T47D (cell line): ENCODE measurements around the gene SMURF1.

Experiments
- DNase-seq, 2 experiments: peaks; one replicate each; pipeline versions ENCODE4 v3.0.0 to v3.0.0-alpha.2; 2011 to 2012; ENCODE audit warnings: low read depth in 1 of 2, low spot score in 1 of 2
- JUND ChIP-seq: IDR thresholded peaks from 2 replicates; pipeline ENCODE4 v1.6.1; 2012; ENCODE audit warnings: low read depth
- in situ Hi-C: cut with HindIII; loops from 2 replicates; pipeline ENCODE4 v1.10.0; 2016; ENCODE audit warnings: low sequenced_read_pairs, low pct_unique_long_range_greater_than_20kb

Gene SMURF1

GRCh38 chr7:98994046-98994944 lies 149.6 kb downstream of the SMURF1 start:
- no peak for TF ChIP-seq JUND
- in situ Hi-C loops = no loop called here
- DNase-seq = no peak

DNA sequence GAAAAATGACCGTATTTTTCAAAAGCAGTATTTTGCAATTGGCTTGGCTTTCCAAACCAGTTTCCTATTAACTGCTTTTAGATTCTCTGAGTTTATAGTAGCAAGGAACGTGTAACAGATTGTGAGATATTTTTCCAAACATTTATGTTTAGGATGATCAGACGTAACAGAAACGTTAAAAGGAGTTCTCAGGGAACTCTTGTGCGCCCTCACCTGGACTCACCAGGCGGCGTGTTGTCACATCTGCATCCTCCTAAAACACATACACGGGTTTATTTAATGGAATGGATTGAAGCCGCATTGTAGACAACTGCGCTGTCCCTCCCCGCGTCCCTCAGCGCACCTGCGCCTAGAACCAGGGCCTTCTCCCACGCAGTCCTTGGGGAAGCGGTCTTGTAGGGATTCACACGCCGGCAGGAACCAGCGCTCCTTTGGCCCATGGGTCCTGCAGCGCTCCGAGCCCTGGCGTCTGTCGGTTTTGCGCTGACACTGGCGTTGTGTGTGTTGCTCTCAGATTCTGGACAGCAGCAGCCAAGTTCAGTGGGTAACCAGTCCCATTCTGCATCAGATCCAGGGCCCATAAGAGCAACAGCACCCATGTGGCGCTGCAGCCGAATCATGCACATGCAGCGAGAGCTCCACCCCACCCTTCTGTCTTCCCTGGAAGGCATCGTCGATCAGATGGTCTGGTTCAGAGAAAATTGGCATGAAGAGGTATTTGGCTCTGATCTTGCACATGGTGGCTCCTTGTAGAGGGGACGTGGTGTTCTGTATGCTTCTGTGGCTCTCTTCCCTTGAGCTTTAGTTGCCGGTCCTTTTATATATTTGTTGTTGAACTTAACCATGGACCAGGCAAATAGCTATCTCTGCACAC lies 150.6 kb downstream of the SMURF1 start:
- TF ChIP-seq JUND = no peak
- in situ Hi-C loops = no loop called here
- no peak for DNase-seq

DNA sequence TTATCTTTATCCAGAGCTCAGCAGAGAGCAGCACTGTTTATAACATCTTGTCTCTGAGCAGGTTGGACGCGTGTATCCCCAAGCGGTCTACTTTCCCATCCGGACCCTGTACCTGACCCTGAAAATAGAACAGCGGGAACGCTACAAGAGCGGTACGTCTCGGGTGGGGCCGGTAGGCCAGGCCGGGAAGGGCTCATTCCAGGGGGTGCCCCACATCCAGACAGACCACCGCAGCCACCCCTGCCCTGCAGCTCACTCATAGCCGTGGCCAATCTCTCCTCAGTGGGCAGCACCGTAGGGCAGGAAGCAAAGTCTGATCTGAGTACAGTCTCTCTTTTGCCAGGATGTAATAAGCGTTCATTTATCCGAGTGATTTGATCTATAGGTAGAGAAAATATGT lies 151.8 kb downstream of the SMURF1 start:
- DNase-seq = no peak
- TF ChIP-seq JUND = no peak
- in situ Hi-C loops = no loop called here

DNA sequence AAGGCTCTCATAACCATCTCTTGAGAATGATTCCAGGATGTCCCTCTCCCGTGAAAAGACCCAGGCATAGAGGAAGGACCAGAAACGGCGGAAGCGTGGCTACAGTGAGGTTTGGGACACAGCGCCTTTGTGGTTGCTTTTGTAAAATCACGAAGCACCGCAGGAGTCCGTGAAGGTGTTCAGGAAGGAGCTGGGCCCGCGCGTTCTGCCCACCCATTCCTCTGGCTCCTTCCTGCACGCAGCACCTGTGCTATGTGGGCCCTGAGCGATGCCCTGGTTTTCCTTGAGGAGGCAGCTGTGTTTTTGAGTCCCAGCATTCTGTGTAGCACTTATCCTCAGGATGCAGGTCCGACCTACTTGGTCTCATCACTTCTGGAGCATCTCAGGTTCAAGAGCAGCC lies 152.8 kb downstream of the SMURF1 start:
- no peak for TF ChIP-seq JUND
- in situ Hi-C loops = no loop called here
- DNase-seq = no peak

DNA sequence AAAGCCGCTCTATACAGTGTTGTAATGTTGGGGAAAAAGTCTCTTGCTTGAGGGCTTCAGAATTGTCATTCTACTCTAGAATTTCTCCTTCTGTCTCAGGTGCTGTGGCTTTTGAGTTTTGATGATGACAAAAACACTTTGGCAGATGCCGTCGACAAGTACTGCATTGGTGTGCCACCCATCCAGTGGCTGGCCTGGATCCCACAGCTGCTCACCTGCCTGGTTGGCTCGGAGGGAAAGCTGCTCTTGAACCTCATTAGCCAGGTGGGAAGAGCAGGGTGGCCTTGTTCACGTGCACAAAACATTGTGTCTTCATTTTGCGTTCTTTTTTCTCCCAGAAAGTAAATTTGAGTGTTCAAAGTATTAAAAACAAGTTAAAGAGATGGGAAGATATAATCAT lies 153.6 kb downstream of the SMURF1 start:
- DNase-seq = no peak
- TF ChIP-seq JUND = no peak
- in situ Hi-C loops = no loop called here

DNA sequence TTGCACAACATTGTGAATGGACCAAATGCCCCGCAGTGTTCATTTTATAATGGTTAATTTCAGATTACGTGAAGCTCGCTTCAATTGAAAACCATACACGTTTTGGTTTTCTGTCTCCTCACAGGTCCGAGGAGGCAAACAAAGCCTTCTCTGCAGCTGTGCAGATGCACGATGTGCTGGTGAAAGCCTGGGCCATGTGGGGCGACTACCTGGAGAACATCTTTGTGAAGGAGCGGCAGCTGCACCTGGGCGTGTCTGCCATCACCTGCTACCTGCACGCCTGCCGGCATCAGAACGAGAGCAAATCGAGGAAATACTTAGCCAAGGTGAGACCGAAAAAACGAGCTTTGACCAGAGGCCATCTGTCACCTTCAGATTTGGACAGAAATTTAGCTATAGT lies 155.3 kb downstream of the SMURF1 start:
- DNase-seq = no peak
- in situ Hi-C loops = no loop called here
- TF ChIP-seq JUND = no peak

DNA sequence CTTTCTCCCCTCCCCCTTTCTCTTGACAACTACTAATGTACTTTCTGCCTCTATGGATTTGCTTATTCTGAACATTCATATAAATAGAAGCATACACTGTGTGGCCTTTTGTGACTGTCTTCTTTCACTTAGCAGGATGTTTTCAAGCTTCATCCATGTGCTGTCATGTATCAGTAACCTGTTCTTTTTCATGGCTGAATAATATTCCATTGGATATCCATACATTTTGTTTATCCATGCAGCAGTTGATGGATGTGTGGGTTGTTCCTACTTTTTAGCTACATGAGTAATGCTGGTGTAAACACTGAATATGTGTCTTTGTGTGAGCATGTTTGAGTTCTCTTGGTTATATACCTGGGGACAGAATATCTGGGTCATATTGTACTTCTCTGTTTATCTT lies 158.0 kb downstream of the SMURF1 start:
- in situ Hi-C loops = no loop called here
- no peak for DNase-seq
- TF ChIP-seq JUND = no peak

GRCh38 chr7:98985406-98985805 lies 158.5 kb downstream of the SMURF1 start:
- TF ChIP-seq JUND = no peak
- DNase-seq = no peak
- in situ Hi-C loops = no loop called here

- no peak for TF ChIP-seq JUND
- in situ Hi-C loops = no loop called here
- DNase-seq = no peak
Observed at GRCh38 chr7:98984126-98984525, 159.8 kb downstream of the SMURF1 start.

- DNase-seq = no peak
- in situ Hi-C loops = no loop called here
- no peak for TF ChIP-seq JUND
Observed at GRCh38 chr7:98982686-98983085, 161.2 kb downstream of the SMURF1 start.

DNA sequence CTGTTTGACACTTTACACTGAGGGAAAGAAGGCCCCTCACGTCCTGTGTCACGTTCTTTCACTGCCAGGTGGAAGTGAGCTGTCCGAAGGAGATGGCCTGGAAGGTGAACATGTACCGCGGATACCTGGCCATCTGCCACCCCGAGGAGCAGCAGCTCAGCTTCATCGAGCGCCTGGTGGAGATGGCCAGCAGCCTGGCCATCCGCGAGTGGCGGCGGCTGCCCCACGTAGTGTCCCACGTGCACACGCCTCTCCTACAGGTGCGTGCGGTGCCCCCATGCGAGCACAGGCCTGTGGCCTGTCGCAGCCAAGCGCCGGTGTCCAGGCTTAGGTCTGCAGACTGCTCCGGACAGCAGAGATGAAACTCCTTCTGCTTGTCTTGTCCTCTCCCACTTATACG lies 162.2 kb downstream of the SMURF1 start:
- no peak for TF ChIP-seq JUND
- DNase-seq = no peak
- in situ Hi-C loops = no loop called here

DNA sequence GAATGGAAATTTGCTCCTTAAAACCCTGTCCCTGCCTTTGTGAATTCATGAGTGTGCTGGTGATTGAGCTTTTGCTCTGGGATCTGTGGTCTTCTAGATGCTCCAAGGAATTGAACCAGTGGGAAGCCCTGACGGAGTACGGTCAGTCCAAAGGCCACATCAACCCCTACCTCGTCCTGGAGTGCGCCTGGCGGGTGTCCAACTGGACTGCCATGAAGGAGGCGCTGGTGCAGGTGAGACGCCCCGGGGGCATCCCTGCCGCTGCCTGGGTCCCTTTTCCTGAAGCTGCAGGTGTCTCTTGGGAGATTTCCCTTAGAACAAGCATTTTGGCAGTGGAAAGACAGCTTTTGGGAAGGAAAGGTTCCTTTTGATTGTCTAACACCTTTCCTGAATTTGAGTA lies 165.2 kb downstream of the SMURF1 start:
- no peak for TF ChIP-seq JUND
- no peak for DNase-seq
- in situ Hi-C loops = no loop called here
